ENCODE results near the gene DNA2.
"Not testable (repeated sequence)": the region's sequence is repeated elsewhere in the genome, so short reads cannot be mapped to it uniquely, and the experiment has no call there.

The DNA2 gene, protein sequence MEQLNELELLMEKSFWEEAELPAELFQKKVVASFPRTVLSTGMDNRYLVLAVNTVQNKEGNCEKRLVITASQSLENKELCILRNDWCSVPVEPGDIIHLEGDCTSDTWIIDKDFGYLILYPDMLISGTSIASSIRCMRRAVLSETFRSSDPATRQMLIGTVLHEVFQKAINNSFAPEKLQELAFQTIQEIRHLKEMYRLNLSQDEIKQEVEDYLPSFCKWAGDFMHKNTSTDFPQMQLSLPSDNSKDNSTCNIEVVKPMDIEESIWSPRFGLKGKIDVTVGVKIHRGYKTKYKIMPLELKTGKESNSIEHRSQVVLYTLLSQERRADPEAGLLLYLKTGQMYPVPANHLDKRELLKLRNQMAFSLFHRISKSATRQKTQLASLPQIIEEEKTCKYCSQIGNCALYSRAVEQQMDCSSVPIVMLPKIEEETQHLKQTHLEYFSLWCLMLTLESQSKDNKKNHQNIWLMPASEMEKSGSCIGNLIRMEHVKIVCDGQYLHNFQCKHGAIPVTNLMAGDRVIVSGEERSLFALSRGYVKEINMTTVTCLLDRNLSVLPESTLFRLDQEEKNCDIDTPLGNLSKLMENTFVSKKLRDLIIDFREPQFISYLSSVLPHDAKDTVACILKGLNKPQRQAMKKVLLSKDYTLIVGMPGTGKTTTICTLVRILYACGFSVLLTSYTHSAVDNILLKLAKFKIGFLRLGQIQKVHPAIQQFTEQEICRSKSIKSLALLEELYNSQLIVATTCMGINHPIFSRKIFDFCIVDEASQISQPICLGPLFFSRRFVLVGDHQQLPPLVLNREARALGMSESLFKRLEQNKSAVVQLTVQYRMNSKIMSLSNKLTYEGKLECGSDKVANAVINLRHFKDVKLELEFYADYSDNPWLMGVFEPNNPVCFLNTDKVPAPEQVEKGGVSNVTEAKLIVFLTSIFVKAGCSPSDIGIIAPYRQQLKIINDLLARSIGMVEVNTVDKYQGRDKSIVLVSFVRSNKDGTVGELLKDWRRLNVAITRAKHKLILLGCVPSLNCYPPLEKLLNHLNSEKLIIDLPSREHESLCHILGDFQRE

DNA sequence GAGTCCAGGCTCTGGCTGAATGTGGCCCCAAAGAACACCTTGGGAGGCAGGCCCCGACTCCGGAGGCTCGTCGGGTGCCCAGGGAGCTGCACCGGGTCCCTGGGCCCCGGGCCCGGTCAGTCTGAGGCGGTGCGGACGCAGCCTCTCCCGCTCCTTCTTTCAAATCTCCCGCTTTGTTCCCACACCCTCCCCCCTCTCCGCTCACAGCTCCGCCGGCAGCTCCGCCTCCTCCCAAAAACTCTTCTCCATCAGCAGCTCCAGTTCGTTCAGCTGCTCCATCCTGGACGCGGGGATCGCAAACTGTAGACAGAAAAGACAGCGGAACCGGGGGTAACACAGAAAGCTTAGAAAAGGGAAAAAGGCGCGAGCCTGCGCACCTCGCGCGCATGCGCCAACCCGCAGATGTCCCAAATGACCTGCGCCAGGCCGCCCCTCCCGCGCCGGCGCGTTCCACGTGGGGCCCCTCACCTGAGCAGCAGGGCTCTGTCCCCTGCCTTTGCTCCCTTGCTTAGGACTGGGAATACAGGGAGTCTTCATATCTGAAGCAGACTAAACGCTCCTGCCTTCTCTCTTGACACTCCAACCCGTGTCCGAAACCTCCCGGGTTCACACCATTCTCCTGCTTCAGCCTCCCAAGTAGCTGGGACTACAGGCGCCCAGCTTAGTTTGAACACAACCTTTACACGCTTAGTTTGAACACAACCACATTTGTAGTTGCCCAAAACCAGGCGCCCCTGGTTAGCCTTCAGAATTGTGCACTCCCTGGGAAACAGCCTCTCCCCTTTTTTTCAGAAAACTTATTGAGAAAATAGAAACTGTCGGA lies at the start of gene DNA2:
TSS of gene DNA2 (minus strand) at position 388 of the 823 bp plus-strand sequence. CDS start at position 279, 109 bp downstream.
- DNase-seq (ENCODE audit: low spot score): peak; percentile 65

DNA sequence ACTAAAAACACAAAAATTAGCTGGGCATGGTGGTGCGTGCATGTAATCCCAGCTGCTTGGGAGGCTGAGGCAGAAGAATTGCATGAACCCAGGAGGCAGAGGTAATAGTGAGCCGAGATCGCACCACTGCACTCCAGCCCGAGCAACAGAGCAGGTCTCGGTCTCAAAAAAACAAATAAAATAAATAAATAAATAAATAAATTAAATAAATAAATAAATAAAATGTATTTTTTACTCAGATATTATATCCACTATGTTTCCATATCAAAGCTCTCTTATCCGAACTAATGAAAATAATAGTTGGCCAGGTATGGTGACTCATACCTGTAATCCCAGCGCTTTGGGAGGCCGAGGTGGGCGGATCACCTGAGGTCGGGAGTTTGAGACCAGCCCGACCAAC lies 46.8 kb upstream of the DNA2 start:
- DNase-seq (ENCODE audit: low spot score): not testable (repeated sequence)

DNA sequence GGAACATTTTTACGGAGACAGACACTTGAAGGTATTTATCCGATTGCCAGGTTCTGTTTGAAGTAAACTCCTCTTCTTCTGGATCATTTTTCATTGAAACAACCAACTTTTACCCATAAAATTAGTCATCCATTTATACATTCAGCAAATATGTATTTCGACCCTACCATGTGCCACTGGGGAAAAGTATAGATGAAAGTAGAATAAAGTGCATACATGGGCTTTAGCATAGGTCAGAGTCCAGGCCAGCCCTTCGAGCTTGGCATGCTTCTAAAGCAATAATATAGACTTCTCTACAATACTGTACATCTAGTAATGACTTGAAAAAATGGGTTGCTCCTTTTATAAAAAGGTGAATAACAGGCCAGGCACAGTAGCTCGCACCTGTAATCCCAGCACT lies 45.4 kb upstream of the DNA2 start:
- no peak for DNase-seq (ENCODE audit: low spot score)

DNA sequence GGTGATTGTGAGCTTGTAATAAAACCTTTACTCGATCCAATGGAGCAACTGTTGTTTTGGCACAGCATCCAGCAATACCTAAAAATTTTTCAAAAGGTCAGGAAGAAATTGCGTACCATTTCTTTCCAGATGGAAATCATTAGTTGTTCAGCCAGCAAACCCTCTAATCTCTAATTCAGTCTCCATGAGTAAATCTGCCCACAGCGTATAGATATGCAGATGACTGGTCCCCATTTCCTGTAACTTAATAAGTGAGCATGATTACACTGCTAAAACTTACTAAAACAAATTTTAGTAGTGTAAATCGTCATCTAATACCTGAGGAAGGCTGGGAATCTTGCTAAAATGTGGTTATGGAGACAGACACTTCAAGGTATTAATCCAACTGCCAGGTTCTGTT lies 45.0 kb upstream of the DNA2 start:
- no peak for DNase-seq (ENCODE audit: low spot score)

DNA sequence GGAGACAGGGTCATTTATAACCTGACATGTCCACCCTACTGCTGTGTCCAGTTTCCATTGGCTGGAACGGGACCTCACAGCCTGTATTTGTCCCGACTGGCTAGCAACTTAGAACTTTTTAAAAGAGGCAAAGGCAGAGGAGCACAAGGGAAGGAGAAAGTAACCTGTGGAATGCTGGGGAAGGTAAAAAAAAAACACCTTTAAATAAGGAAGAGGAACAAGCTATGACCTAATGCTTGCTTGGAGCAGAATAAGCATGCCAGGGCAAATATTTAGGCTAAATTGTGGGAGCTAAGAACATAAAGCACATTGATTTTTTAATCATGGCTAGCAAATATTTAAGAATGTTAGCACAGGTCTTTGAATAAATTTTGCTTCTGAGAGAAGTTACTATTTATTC lies 44.4 kb upstream of the DNA2 start:
- not testable (repeated sequence) for DNase-seq (ENCODE audit: low spot score)

DNA sequence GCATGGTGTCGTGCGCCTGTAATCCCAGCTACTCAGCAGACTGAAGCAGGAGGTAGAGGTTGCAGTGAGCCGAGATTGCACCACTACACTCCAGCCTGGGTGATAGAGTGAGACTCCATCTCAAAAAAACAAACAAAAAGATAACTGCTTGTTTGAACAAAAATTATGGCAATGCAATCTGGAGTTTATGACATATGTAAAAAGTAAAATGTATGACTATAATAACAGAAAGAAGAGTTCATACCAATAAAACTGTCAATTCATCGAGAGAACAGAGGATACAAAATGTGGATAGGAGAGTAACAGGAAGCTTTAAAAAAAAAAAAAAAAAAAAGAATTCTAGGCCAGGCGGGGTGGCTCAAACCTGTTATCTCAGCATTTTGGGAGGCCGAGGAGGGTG lies 36.3 kb upstream of the DNA2 start:
- no peak for DNase-seq (ENCODE audit: low spot score)

DNA sequence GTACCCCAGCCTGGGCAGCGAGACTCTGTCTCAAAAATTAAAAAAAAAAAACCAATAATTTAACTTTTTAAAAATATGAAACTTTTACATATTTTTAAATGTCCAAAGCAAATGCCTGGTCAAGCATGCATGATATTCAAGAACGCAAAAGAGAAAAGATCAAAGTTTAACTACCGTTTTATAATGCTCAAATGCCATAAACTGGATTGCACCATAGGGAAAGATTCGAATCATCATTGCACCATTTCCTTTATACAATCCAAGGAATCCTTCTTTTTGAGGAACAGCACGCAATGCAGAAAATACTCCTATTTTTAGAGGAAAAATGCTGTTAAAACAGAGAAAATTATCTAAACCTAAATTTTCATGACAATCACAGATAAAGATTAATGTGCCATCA lies 34.6 kb upstream of the DNA2 start:
- no peak for DNase-seq (ENCODE audit: low spot score)

DNA sequence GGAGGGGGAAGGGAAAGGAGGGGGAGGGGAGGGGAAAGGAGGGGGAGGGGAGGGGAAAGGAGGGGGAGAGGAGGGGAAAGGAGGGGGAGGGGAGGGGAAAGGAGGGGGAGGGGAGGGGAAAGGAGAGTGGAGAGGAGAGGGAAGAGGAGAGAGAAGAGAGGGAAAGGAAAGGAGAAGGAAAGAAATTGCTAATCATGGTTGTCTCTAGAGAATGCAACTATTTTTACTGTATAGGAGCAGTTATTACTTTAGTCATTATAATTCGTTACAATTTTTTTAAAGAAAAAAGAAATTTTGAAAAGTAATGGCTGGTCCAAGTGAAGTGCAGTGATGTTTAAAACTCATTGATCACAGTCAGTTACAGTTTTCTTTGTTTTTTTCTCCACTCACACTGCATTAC lies 31.1 kb upstream of the DNA2 start:
- DNase-seq (ENCODE audit: low spot score): no peak

DNA sequence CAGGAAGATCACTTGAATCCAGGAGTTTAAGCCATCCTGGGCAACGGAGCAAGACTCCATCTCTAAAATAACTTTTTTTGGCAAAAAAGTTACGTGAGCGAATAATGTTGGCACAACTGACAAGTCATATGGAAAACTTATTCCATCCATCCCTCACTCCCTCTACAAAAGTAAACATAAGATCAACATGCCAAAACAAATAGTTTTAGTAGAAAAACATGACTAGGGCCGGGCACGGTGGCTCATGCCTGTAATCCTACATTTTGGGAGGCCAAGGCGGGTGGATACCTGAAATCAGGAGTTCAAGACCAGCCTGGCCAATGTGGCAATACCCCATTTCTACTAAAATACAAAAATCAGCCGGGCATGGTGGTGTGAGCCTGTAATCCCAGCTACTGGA lies 29.9 kb upstream of the DNA2 start:
- DNase-seq (ENCODE audit: low spot score): no peak

DNA sequence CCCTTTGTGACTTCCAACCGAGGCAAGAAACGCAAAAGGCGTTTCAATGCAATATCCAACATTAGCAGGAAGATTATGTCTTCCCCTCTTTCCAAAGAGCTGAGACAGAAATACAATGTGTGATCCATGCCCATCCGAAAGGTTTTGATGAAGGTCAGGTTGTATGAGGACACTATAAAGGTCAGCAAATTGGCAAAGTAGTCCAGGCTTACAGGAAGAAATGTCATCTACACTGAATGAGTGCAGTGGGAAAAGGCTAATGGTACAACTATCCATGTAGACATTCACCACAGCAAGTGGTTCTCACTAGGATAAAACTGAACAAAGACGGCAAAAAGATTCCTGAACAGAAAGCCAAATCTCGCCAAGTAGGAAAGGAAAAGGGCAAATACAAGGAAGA lies 27.8 kb upstream of the DNA2 start:
- DNase-seq (ENCODE audit: low spot score): no peak

DNA sequence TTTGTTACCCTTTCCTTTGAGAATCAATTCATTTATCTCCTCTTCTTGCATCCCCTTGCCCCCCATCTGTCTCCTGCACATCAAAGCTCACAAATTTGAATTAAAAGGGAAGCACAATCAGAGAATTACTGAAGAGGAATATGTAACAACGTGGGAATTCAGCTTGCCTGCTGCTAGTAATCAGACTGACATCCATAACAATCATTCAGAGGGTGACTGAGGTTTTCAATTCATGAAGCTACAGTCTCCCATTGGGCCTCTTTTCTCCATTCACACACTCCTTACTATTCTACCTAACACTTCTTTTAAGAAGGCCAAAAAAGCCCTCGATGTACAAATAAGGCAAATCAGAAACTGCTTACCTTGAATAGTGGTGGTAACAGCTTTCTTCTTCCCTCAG lies 24.3 kb upstream of the DNA2 start:
- DNase-seq (ENCODE audit: low spot score): no peak

DNA sequence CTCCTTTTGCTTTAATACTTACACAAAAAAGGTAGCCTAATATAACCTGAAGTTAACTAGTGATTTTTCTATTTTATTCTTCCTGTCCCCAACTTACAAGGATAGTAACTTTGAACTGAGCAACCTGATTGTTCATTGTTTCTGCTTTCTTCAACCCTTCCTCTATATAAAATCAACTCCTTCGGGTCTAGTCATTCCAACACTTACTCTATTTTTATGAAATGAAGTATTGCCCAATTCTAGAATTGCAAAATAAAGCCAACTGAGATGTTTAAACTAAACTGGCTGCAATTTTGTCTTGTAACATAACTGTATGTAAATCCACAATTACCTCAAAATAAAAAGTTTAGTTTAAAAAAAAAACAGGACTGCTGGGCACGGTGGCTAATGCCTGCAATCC lies 20.3 kb upstream of the DNA2 start:
- no peak for DNase-seq (ENCODE audit: low spot score)

DNA sequence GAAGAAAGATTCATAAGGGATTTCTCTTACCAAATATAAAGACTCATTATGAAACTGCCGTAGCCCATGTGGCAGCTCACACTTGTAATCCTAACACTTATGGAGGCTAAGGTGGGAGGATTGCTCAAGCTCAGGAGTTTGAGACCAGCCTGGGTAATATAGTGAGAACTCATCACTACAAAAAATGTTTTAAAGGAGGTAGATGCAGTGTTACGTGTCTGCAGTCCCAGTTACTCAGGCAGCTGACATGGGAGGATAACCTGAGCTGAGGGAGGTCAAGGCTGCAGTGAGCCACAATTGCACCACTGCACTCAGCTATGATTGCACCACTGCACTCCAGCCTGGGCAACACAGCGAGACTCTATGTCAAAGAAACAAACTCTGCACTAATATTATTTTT lies 18.1 kb upstream of the DNA2 start:
- DNase-seq (ENCODE audit: low spot score): no peak

DNA sequence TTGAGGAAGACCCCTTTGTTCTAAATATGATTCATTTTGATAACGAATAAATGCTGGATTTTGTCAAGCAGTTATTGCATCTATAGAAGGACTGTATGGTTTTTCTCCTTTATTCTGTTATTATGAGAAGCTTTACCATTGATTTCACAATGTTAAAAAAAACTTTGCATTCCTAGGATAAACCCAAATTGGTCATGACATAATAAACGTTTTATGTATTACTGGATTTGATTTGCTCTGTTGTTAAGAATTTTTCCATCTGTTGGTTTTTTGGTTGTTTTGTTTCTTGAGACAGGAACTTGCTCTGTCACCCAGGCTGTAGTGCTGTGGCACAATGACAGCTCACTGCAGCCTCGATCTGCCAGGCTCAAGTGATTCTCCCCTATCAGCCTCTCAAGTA lies 2.2 kb upstream of the DNA2 start:
- no peak for DNase-seq (ENCODE audit: low spot score)

DNA sequence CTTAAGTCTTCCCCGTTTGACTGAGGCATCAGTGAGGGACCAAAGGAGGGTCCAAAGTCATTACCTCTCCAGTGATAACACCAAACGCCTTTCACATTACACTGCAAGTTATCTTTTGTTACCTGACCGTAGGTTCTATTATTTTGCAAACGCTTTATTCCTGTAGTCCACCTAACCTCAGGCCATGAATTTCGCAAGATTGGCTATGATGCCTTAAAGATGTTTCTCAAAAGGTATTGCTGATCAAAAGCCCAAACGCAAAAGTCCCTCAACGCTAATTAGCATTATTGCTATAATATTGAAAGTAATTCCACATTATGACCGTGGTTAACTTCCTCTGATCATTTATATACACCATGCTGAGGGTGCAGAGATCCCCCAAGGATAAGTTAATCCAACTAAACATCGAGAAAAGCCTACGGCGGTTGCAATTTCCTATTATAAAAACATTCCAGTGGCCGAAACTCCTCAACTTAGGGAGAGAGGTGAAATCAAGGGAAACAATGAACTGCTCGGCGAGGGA lies 649 bp downstream of the DNA2 start:
- no peak for DNase-seq (ENCODE audit: low spot score)

DNA sequence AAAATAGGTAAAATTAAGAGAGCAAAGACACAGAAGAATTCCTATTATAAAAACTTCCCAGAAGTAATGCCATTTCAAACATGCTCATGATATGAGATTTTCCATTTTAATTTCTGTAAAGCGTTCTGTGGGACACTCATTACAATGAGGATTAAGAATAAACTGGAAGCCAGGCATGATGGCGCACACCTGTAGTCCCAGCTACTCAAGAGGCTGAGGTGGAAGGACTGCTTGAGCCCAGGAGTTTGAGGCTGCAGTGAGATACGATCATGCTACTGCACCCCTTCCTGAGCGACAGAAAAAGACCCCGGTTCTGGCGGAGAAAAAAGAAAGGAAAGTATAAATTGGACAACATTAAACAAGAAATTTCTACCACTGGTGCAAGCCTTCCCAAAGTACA lies 1.5 kb downstream of the DNA2 start:
- no peak for DNase-seq (ENCODE audit: low spot score)

DNA sequence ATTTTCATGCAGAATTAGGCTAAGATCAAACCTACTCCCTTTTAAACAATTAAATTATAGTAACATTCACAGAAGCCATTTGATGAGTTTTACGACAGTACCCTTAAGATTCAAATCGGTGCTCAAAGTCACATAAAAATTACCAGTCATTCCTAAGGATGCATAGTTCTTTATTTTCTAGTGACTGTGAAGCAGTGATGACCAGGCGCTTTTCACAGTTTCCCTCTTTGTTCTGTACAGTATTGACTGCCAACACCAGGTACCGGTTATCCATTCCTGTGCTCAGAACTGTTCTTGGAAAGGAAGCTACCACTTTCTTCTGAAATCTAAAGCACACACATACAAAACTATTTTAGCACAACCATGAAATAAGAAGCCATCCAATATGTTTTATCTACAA lies 1.9 kb downstream of the DNA2 start:
- no peak for DNase-seq (ENCODE audit: low spot score)

DNA sequence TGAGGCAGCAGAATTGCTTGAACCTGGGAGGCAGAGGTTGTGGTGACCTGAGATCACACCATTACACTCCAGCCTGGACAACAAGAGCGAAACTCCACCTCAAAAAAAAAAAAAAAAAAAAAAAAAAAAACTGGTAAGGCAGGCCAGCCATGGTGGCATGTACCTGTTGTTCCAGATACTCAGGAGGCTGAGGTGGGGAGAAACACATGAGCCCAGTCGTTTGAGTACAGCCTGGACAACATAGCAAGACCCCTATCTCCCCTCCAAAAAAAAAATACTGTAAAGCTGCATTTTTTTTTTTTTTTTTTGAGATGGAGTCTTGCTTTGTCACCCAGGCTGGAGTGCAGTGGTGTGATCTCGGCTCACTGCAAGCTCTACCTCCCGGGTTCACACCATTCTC lies 7.0 kb downstream of the DNA2 start:
- DNase-seq (ENCODE audit: low spot score): not testable (repeated sequence)

DNA sequence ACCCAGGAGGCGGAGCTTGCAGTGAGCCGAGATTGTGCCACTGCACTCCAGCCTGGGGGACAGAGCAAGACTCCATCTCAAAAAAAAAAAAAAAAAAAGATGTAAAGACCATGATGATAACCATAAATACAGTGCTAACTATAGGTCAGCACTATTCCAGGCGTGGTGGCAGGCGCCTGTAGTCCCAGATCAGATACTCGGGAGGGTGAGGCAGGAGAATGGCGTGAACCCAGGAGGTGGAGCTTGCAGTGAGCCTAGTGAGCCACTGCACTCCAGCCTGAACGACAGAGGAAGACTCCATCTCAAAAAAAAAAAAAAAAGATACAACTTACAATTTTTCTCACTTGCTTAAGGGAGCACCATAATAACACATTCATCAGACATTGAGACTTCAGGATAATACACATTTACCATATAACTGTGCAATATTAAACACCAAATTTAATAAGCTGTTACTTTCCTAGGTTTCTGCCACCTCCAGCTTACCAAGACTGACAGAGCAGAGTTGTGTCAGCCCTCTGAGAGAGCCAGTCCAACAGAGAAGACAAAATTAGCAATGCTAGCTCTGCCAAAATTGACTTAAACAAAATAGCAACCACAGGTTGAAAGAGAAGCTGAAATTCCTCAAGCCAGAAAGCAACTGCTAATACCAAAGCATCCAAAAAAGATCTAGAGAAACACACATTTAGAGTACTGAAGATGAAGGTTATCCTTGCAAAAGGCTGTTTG lies 8.2 kb downstream of the DNA2 start:
- DNase-seq (ENCODE audit: low spot score): no peak

DNA sequence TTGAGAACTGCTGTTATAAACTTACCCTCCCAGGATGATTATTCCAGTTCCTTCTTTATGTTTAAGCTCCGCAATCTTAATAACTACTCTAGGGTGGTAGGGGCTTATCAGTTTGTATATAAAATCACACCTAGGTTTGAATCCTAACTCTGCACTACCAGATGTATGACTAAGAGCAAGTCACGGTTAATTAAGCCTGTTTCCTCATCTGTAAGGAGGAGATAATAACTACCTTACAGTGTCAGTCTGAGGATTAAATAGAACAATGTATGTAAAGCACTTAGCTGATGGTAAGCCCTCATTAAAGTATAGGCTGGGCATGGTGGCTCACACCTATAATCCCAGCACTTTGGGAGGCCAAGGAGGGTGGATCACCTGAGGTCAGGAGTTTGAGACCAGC lies 9.2 kb downstream of the DNA2 start:
- no peak for DNase-seq (ENCODE audit: low spot score)

DNA sequence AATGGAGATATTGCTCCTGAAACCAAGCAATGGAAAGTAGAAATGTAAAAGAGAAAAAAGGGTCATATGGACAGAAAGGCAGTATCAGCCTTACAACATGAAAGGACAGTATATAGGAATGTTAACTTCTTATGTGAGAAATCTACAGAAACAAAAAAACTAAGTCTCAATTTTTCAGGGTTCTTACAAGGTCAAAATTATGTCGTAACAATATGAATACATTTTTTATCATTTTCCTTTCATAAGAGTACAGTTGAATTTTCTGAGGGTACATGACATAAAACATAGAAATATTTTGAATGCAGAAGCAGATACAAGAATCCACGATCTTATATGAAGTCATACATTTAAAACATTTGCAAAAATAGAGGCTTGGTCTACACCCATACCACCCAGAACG lies 10.7 kb downstream of the DNA2 start:
- DNase-seq (ENCODE audit: low spot score): no peak
